C4-2B (cell line): ENCODE results near the gene FSTL4.

Experiments
- H3K27ac ChIP-seq: fragments of 450-650 bp; 2 replicates; pipeline ENCODE4 v1.5.1; 2017
- ZFX ChIP-seq: fragments of 450-650 bp; IDR thresholded peaks from 2 replicates; pipeline ENCODE4 v1.6.1; 2017
- TF ChIP-seq, protein P1 (sequence below): fragments of 450-650 bp; conservative IDR thresholded peaks from 2 replicates; pipeline ENCODE4 v1.5.1; 2017; ENCODE audit warnings: mild to moderate bottlenecking

Gene FSTL4

DNA sequence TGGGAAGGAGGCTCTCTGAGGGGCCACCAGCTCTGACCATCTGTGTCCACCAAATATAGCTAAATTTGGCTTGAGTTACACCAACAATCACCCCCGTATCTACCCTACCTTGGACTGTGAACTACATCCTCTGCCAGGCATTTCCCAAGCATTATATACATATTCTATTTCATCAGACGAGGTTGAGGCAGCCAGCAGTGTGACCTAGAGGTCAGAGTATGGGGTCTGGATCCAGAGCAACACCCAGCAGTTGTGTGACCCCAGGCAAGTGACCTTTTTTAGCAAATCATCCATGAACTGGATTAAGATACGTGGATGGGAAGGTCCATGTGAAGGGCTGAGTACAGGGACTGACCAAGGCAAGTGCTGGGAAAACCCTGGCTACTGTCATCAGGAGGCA lies 379.9 kb downstream of the FSTL4 start:
- no peak overlapping the region for H3K27ac ChIP-seq

DNA sequence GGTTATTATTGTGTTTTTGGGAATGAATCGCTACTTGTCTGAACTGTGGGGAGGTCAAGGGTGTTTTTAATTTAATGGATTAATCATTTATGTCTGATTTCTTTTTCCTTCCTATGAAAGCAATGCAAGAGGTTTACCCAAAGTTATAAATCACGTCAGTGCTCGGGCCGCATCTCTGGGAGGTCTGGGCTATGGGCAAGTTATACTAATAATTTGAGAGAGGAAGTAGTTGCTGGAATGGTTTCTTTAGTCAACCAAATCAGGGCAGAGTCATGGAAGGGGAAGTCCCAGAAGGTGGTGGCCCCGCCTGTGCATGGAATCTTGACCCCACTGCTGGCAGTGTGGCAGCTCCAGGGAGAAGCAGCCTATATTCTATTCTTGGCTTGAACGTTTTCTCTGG lies 380.3 kb downstream of the FSTL4 start:
- no peak for TF ChIP-seq ZFX
- TF ChIP-seq, protein P1, sequence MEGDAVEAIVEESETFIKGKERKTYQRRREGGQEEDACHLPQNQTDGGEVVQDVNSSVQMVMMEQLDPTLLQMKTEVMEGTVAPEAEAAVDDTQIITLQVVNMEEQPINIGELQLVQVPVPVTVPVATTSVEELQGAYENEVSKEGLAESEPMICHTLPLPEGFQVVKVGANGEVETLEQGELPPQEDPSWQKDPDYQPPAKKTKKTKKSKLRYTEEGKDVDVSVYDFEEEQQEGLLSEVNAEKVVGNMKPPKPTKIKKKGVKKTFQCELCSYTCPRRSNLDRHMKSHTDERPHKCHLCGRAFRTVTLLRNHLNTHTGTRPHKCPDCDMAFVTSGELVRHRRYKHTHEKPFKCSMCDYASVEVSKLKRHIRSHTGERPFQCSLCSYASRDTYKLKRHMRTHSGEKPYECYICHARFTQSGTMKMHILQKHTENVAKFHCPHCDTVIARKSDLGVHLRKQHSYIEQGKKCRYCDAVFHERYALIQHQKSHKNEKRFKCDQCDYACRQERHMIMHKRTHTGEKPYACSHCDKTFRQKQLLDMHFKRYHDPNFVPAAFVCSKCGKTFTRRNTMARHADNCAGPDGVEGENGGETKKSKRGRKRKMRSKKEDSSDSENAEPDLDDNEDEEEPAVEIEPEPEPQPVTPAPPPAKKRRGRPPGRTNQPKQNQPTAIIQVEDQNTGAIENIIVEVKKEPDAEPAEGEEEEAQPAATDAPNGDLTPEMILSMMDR, result no peak
- no peak overlapping the region for H3K27ac ChIP-seq

More for the DNA sequence above, 379.9 kb downstream of the FSTL4 start:
- no peak for TF ChIP-seq ZFX
- TF ChIP-seq, protein P1, result no peak

DNA sequence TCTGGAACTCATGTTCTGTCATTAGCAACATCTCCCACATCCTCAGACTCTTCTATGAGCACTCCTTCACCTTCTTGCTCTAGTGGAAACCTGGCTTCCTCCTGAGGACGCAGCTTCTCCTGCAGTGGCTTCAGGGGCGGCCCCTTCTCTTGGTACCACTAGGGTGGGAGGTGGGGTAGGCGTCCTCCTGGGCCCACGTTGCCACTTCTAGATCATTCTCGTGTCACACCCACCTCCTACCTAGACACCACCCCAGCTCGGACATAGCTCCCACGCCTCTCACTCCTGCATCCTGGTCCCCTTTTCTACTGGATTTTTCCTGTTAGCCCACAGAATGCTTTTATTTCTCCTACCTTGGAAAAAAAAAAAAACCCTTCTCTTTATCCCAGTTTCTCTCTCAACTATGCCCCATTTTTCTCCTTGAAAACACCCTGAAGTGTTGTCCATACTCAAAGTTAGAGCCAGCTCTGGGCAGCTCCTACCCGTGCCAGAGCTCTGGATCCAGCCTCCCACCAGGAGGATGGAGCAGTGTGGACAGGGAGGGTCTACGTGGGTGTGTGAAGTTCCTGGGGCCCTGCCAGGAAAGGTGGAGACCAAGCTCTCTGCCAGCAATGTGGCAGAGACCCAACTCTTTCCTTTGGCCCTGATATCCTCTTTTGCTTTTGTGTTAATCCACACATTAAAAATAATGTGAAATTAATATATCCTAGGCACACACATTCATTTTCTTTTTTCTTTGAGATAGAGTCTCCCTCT lies 381.3 kb downstream of the FSTL4 start:
- no peak overlapping the region for H3K27ac ChIP-seq
- TF ChIP-seq, protein P1, result no peak
- no peak for TF ChIP-seq ZFX

DNA sequence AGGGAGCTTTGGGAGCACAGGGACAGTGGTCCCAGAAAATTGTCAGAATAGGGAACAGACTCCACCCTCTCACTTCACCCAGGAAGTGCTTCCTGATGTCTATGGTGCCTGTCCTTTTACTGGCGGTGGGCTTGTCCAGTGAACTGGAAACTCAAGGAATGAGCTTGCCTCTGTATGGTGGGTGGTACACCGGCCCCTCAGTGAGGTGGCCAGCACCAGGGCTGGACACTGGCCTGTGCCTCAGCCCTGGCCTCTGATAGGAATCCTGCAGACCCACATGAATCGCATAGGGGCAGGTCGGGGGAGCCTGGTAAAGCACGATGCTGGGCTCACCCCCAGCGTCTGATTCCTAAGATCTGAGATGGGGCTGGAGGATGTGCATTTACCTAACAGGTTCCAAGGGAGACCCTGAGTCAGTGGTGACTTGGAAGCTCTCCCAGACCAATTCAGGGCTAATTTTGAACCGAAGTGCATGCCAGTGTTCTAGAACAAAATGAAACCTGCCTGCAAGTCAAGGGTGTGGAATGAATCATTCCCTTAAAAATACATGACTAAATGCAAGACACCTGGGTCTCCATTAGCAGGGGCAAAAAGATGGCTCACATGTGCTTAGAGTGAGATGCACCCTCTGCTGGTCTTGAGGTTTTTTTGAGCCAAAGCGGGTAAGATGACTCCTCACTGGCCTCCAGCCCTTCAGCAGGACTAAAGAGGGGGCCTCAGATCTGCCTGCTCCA lies 382.2 kb downstream of the FSTL4 start:
- H3K27ac ChIP-seq, result no peak overlapping the region
- no peak for TF ChIP-seq ZFX
- TF ChIP-seq, protein P1, result no peak

DNA sequence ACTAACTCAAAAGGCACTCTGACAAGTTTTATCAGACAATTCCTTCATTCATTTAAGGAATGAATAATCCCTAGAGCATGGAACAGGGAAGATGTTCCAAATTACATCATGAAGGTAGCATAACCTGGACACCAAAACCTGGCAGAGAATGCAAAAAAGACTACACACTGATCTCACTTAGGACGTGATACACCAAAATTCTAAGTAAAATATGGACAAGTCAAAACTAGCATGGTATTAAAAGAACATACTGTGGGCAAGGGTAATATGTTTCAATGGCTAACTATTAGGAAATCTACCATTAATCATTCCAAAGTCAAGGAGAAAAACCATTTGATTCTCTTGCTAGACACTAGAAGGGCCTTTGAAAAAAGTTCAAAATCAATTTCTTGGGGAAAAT lies 384.0 kb downstream of the FSTL4 start:
- TF ChIP-seq ZFX, result no peak
- TF ChIP-seq, protein P1, result no peak
- H3K27ac ChIP-seq, result no peak overlapping the region

DNA sequence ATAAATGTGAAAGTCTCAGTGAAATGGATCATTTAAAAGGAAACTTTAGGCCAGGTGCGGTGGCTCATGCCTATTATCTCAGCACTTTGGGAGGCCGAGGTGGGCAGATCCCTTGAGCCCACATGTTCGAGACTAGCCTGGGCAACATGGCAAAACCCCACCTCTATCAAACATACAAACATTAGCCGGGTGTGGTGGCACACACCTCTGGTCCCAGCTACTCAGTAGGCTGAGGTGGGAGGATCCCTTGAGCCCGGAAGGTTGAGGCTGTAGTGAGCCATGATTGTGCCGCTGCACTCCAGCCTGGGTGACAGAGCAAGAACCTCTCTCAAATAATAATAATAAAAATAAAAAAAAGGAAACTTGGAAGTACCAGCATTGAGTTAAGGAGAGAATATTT lies 384.4 kb downstream of the FSTL4 start:
- no peak overlapping the region for H3K27ac ChIP-seq
- TF ChIP-seq, protein P1, result no peak
- TF ChIP-seq ZFX, result no peak

DNA sequence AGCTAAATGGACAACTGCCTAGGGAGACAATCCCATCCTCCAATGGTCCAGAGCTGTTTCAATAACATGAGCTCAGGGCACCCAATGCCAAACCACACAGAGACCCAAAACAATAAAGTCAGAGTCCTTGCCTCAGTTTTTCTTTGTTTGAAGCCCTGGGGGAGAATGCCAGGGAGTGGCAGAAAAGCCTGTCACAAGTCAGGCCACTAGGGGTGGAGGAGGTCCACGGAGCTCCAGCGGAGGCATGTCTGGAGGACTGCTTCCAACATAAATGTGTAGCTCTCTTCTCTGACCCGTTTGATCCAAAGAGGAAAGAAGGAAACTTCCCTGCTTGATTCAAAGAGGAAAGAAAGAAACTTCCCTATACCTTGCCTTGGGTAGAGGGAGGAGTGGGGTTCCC lies 385.3 kb downstream of the FSTL4 start:
- H3K27ac ChIP-seq, result no peak overlapping the region
- TF ChIP-seq, protein P1, result no peak; the same call in 1 of the 2 replicates
- TF ChIP-seq ZFX, result no peak
